ENCODE data around the gene PIAS1. TPM values are rescaled to one million over a fixed set of nuclear protein-coding genes. Genes with fewer than 3 reads are reported as not detected.

Gene PIAS1
- total and polyA plus RNA-seq, 9 of the 15 experiments (the other 6 are each of a cell fraction or from before 2014, with no cell fraction given) = 18.0 to 59.1 (median 28.5) TPM

DNA sequence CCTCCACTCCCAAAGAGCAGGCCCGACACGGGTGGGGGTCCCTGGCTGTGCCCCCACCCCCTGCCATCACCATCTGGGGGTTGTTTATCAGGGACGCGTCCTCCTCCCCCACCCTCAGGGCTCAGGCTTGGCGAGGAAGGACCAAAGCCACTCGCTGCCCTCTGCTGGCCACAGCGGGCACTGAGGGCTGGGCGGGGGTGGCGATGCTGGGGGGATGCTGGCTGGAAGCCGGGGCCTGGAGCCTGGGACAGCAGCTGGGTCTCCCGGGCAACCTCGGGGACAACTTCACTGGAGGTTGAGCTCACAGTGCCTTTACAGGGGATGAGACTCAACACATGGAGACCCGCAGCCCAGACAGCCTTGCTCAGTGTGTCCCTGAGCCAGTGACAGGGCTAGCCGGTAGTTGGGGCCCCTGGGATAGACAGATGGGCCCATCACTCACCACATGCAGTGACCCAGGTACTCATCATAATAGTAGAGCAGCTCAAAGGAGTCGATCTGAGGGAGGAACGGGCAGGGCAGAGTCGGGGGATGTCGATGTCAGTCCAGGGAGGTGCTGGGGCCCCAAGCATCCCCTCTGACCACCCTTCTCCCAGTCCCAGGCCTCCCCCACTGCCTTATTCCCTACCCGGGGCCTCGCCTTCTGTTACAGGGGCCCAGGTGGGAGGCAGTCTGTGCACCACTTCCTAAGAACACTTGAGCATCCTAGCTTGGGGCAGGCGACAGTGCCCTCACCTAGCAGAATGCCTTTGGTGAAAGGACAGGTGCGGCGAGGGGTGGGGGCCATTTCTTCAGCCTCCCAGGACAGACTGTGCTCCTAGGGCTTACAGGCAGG, 156.9 kb downstream of the PIAS1 start (continued):
- TF ChIP-seq ZNF76 (CRISPR knock-in tag; IDR thresholded peaks at IDR 0.05; ENCODE audit: borderline replicate concordance) (no peak), TARDBP (IDR thresholded peaks at IDR 0.05) (no peak), NR3C1 (CRISPR knock-in tag; IDR thresholded peaks at IDR 0.05) (no peak), HMGXB4 (CRISPR knock-in tag; IDR thresholded peaks at IDR 0.05) (no peak), TBL1XR1 (IDR thresholded peaks at IDR 0.05; ENCODE audit: low read length in 2 of 2) (no peak), HDGF (IDR thresholded peaks at IDR 0.05) (no peak), NCOA6 (IDR thresholded peaks at IDR 0.05) (no peak), SREBF1 (IDR thresholded peaks at IDR 0.05; ENCODE audit: borderline replicate concordance, low read depth, low read length) (no peak), ZNF239 (CRISPR knock-in tag; IDR thresholded peaks at IDR 0.05) (no peak), ETS2 (tag; IDR thresholded peaks at IDR 0.05; ENCODE audit: borderline replicate concordance, poor library complexity, severe bottlenecking) (no peak), ZNF311 (CRISPR knock-in tag; IDR thresholded peaks at IDR 0.05) (no peak), LCOR (CRISPR knock-in tag; IDR thresholded peaks at IDR 0.05) (no peak), ELK3 (CRISPR knock-in tag; IDR thresholded peaks at IDR 0.05) (no peak), SMAD2 (IDR thresholded peaks at IDR 0.05; ENCODE audit: low read depth, low read length) (no peak), KDM4B (IDR thresholded peaks at IDR 0.05; ENCODE audit: borderline replicate concordance in 2 of 2, low read depth in 1 of 2) (no peak), VEZF1 (CRISPR knock-in tag; IDR thresholded peaks at IDR 0.05) (peak; percentile 69), ZFX (CRISPR knock-in tag; IDR thresholded peaks at IDR 0.05) (no peak), USF1 (CRISPR knock-in tag; IDR thresholded peaks at IDR 0.05) (no peak), ELF1 (tag; IDR thresholded peaks at IDR 0.05) (no peak), NEUROD1 (IDR thresholded peaks at IDR 0.05; ENCODE audit: borderline replicate concordance, low read depth, low read length, partially characterized antibody) (no peak), CBFA2T2 (conservative IDR thresholded peaks at IDR 0.05) (no peak), MECOM (CRISPR knock-in tag; IDR thresholded peaks at IDR 0.05) (no peak), PRMT5 (CRISPR knock-in tag; IDR thresholded peaks at IDR 0.05) (no peak), ZNF316 (IDR thresholded peaks at IDR 0.05) (no peak), MCM2 (IDR thresholded peaks at IDR 0.05; ENCODE audit: low read depth) (no peak), PHF8 (IDR thresholded peaks at IDR 0.05; ENCODE audit: borderline replicate concordance, low read length) (no peak)

All from K562 (cell line).